Esophagus squamous epithelium (tissue), 5 donors: Measurements from ENCODE around the gene GPALPP1. TPM values are rescaled to one million over a fixed set of nuclear protein-coding genes. Genes with fewer than 3 reads are reported as not detected.
A peak's percentile ranks its signal among the peaks of the same experiment; 100 is the strongest.

Experiments used
- DNase-seq: peaks from one replicate; lab custom pipeline; 2025; lab: John Stamatoyannopoulos, UW
- H3K27ac ChIP-seq, 4 donors: fragments of 200-600 bp; sonication (generic); one replicate each; pipeline ENCODE4 v1.5.1; 2016 to 2019; ENCODE audit warnings: mild to moderate bottlenecking in 1 of 4
- H3K27me3 ChIP-seq, 4 donors: fragments of 200-600 bp; sonication (generic); 1 replicate in 3 of 4; 2 replicates in 1 of 4; pipeline versions ENCODE4 v1.5.1 to v1.6.0; 2017 to 2021; ENCODE audit warnings: antibody characterized with exemption in 1 of 4
- H3K36me3 ChIP-seq, 3 donors: fragments of 200-600 bp; sonication (generic); one replicate each; pipeline ENCODE4 v1.5.1; 2016 to 2019
- H3K4me1 ChIP-seq, 3 donors: fragments of 200-600 bp; sonication (generic); one replicate each; pipeline ENCODE4 v1.5.1; 2017 to 2019
- H3K4me3 ChIP-seq, 4 donors: fragments of 200-600 bp; sonication (generic); 1 replicate in 3 of 4; 2 replicates in 1 of 4; pipeline ENCODE4 v1.5.1; 2016 to 2019; ENCODE audit warnings: mild to moderate bottlenecking in 2 of 4, moderate library complexity in 1 of 4
- H3K9me3 ChIP-seq, 3 donors: fragments of 200-600 bp; sonication (generic); one replicate each; pipeline ENCODE4 v1.5.1; 2016 to 2019
- CTCF ChIP-seq, 6 experiments: fragments of 450-650 bp in 4 of 6; fragments of 200-600 bp in 2 of 6; sonication (generic) in 2 of 6; IDR thresholded peaks; one replicate each; pipeline ENCODE4 v1.5.1; 2016 to 2019; ENCODE audit warnings: antibody characterized with exemption in 6 of 6, mild to moderate bottlenecking in 4 of 6, moderate library complexity in 4 of 6
- POLR2A ChIP-seq, 4 donors: fragments of 450-650 bp; IDR thresholded peaks; one replicate each; pipeline ENCODE4 v1.6.1; 2017; ENCODE audit warnings: antibody characterized with exemption in 4 of 4, mild to moderate bottlenecking in 4 of 4, moderate library complexity in 3 of 4
- WGBS, 2 donors: methylation state at CpG; one replicate each; pipeline ENCODE4 v1.1.5; 2018; 5-methylcytosine and 5-hydroxymethylcytosine counted together
- intact Hi-C: fragments of 100-400 bp; cut with DNase I; formaldehyde crosslinking; loops from one replicate; pipeline ENCODE4 v1.15.0; 2022
- total RNA-seq, 4 donors: library from RNA; depleted of rRNA; stranded (reverse); fragments of >200 nt; gene quantifications; one replicate each; pipeline ENCODE4 v1.1.0, GENCODE V29; 2016
- donor health status: DM: yes; HTN: yes; CAD: no.

GPALPP1 gene
- total RNA-seq, 4 donors from 2014 or later, result 10.5 to 29.6 (median 14.4) TPM

DNA sequence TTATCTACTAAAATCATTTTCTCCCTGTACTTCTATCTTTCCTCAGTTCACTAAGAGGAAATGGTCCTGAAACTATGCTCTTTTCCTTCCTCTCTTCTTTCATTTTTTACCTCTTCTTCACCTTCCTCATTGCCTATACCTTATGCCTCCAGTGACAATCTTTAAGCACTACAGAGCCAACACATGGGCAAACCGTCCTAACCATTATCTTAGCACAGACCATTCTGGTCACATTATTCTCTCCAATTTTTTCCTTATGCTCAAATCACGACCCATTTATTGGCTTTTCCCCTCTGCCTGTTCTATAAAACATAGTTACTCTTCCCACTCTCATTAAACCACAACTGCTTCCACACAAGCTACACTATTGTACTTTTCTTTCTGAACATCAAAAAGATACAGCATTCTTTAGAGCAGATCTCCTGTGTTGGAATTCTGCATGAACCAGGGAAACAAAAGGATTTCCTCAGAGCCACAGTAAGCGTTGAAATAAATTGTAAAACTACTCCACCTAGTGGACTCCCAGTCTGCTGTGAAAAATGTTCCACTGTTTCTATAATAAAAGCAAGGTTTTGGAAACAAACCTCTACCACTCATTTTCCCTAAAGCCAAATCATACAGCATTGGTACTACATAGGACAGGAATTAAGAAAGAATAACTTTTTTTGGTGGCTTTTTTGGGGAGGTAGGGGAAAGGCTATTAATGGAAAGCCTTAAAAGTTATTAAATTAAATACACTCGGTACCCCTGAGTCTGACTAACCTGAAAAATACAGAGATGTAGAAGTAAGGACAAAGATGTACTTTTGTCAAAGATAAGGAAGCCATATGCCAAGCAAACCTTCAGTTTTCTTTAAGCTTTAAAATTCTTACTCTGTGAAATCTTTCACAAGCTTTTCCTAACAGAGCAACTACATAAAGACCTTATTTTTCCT is 19.5 kb upstream of the GPALPP1 start:
- DNase-seq, result no peak
- Histone ChIP-seq H3K4me1 (peaks cover 0 to 22% (median 0%) of the 10 kb centered on the region in 3 donors), H3K36me3 (peaks cover 0 to 30% (median 7%) of the 10 kb centered on the region in 3 donors), H3K9me3 (no peaks in the 10 kb centered on the region), H3K27ac (peak overlapping the region in 2 of 4 donors; percentile 23 to 39), H3K27me3 (no peaks in the 10 kb centered on the region), H3K4me3 (no peak overlapping the region)
- 52 to 58% methylated on average over 4 of the region's 4 CpGs for WGBS, 2 donors
- peak; percentile 71 to 87 (median 78) for TF ChIP-seq CTCF (IDR thresholded peaks at IDR 0.05)
- no peak for TF ChIP-seq POLR2A (IDR thresholded peaks at IDR 0.05)
- intact Hi-C loops, result loop anchor here (5.0 to 10.0 kb wide), 2 partner anchors 395 to 488 kb away; partner anchors contain the start of gene TSC22D1

- H3K36me3 ChIP-seq, result peaks cover 0 to 35% (median 0%) of the 10 kb centered on the region in 3 donors
- no peak overlapping the region for H3K27ac ChIP-seq
- H3K4me3 ChIP-seq, result no peak overlapping the region
- TF ChIP-seq POLR2A (IDR thresholded peaks at IDR 0.05) (no peak), CTCF (IDR thresholded peaks at IDR 0.05) (no peak)
- H3K4me1 ChIP-seq, result peaks cover 0 to 22% (median 0%) of the 10 kb centered on the region in 3 donors
- no peaks in the 10 kb centered on the region for H3K9me3 ChIP-seq
- DNase-seq, result no peak
- intact Hi-C loops, result loop anchor here (5.0 kb wide), 1 partner anchor 490 kb away; no protein-coding TSS in a partner anchor
- H3K27me3 ChIP-seq, result no peaks in the 10 kb centered on the region
- WGBS, 2 donors, result 83 to 89% methylated on average over 7 of the region's 7 CpGs
Observed at GRCh38 chr13:44971656-44972595, 17.4 kb upstream of the GPALPP1 start.

GRCh38 chr13:44972956-44973581 is 16.3 kb upstream of the GPALPP1 start:
- WGBS, 2 donors, result 6 to 11% methylated on average over 3 of the region's 3 CpGs
- no peak for DNase-seq
- Histone ChIP-seq H3K9me3 (no peaks in the 10 kb centered on the region), H3K27me3 (no peaks in the 10 kb centered on the region), H3K4me1 (peaks cover 0 to 11% (median 0%) of the 10 kb centered on the region in 3 donors), H3K27ac (no peak overlapping the region), H3K36me3 (peaks cover 0 to 46% (median 4%) of the 10 kb centered on the region in 3 donors), H3K4me3 (no peak overlapping the region)
- TF ChIP-seq CTCF (IDR thresholded peaks at IDR 0.05) (peak in 5 of 6 experiments; percentile 43 to 63 (median 58)), POLR2A (IDR thresholded peaks at IDR 0.05) (no peak)
- intact Hi-C loops, result loop anchor here (5.0 kb wide), 1 partner anchor 491 kb away; no protein-coding TSS in a partner anchor

DNA sequence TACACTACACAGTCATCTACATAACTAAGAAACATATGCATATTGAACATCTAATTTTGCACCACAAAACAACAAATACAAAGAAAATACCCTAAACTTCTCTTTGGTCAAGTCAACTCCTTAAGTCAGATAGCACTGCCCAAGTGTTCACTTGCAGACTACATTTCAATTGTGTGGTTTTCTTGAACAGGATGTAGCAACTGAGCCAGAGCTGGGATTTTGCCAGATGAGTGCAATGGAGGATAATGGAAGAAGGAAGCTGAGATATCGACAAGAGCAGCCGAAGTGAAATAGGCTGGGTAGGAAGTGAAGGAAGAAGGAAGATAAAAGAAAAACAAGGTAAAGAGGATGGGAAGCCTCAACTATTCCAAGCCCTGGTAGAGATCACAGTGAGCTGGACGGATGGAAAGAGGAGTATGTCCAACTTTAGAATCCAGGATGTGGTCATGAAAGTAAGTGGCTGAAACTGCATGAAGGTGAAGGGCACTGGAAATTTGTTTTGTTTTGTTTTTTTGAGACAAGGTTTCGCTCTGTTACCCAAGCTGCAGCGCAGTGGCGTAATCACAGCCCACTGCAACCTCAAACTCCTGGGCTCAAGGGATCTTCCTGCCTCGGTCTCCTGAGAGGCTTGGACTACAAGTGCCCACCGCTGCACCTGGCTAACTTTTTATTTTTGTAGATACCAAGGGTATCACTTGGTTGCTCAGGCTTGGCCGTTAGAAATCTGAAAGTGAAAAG is 15.1 kb upstream of the GPALPP1 start:
- TF ChIP-seq CTCF (IDR thresholded peaks at IDR 0.05), result no peak
- TF ChIP-seq POLR2A (IDR thresholded peaks at IDR 0.05), result no peak

More for the DNA sequence above, 15.1 kb upstream of the GPALPP1 start:
- Histone ChIP-seq H3K9me3 (no peaks in the 10 kb centered on the region), H3K27me3 (no peaks in the 10 kb centered on the region), H3K36me3 (peaks cover 0 to 58% (median 11%) of the 10 kb centered on the region in 3 donors), H3K4me1 (peaks cover 0 to 5% (median 0%) of the 10 kb centered on the region in 3 donors), H3K27ac (no peak overlapping the region), H3K4me3 (no peak overlapping the region)
- DNase-seq, result no peak
- intact Hi-C loops, result loop anchor here (5.0 kb wide), 1 partner anchor 492 kb away; no protein-coding TSS in a partner anchor
- 64 to 75% methylated on average over 9 of the region's 9 CpGs for WGBS, 2 donors
